GM18511 (cell line): ENCODE measurements around the gene ACBD3.
A peak's percentile ranks its signal among the peaks of the same experiment; 100 is the strongest.

Experiments
- ATAC-seq: cut with Tn5 transposase; IDR thresholded peaks from one replicate; pipeline ENCODE4 v1.9.1; 2021; ENCODE audit warnings: mild to moderate bottlenecking, moderate library complexity; ENCODE audit not compliant: unreplicated experiment

The ACBD3 gene

GRCh38 chr1:226202246-226202645 is 15.7 kb upstream of the ACBD3 start:
- no peak for ATAC-seq

GRCh38 chr1:226201029-226201593 is 14.6 kb upstream of the ACBD3 start:
- ATAC-seq: peak; percentile 65

- ATAC-seq: no peak
Measured at GRCh38 chr1:226199971-226200370, 13.4 kb upstream of the ACBD3 start.

GRCh38 chr1:226195144-226195543 is 8.6 kb upstream of the ACBD3 start:
- no peak for ATAC-seq

- no peak for ATAC-seq
Measured at GRCh38 chr1:226187380-226187779, 839 bp upstream of the ACBD3 start.

- ATAC-seq: no peak
Measured at GRCh38 chr1:226187019-226187322, 430 bp upstream of the ACBD3 start.

GRCh38 chr1:226185141-226186036 is 1.2 kb downstream of the ACBD3 start:
- ATAC-seq: no peak

- ATAC-seq: no peak
Measured at GRCh38 chr1:226181996-226182714, 4.4 kb downstream of the ACBD3 start.

GRCh38 chr1:226176870-226177269 is 9.7 kb downstream of the ACBD3 start:
- ATAC-seq: no peak

- ATAC-seq: no peak
Measured at GRCh38 chr1:226172589-226172988, 14.0 kb downstream of the ACBD3 start.

GRCh38 chr1:226166341-226166740 is 20.2 kb downstream of the ACBD3 start:
- ATAC-seq: no peak

- no peak for ATAC-seq
Measured at GRCh38 chr1:226164154-226164553, 22.4 kb downstream of the ACBD3 start.

GRCh38 chr1:226162898-226163297 is 23.6 kb downstream of the ACBD3 start:
- no peak for ATAC-seq

GRCh38 chr1:226158983-226159382 is 27.6 kb downstream of the ACBD3 start:
- no peak for ATAC-seq

- no peak for ATAC-seq
Measured at GRCh38 chr1:226158457-226158856, 28.1 kb downstream of the ACBD3 start.

GRCh38 chr1:226157761-226158316 is 28.7 kb downstream of the ACBD3 start:
- ATAC-seq: no peak

GRCh38 chr1:226154593-226154992 is 31.9 kb downstream of the ACBD3 start:
- ATAC-seq: no peak

GRCh38 chr1:226149806-226150205 is 36.7 kb downstream of the ACBD3 start:
- ATAC-seq: no peak

GRCh38 chr1:226148121-226148648 is 38.4 kb downstream of the ACBD3 start:
- no peak for ATAC-seq

- ATAC-seq: no peak
Measured at GRCh38 chr1:226144045-226144444, 42.5 kb downstream of the ACBD3 start.

- ATAC-seq: no peak
Measured at GRCh38 chr1:226135709-226136108, 50.8 kb downstream of the ACBD3 start.
